GM18867 (cell line): ENCODE data around the gene QRICH1.
A peak's percentile ranks its signal among the peaks of the same experiment; 100 is the strongest.

Source experiments
- ATAC-seq: cut with Tn5 transposase; IDR thresholded peaks from one replicate; pipeline ENCODE4 v1.9.1; 2021; ENCODE audit warnings: mild to moderate bottlenecking, moderate library complexity; ENCODE audit not compliant: unreplicated experiment

Gene QRICH1

DNA sequence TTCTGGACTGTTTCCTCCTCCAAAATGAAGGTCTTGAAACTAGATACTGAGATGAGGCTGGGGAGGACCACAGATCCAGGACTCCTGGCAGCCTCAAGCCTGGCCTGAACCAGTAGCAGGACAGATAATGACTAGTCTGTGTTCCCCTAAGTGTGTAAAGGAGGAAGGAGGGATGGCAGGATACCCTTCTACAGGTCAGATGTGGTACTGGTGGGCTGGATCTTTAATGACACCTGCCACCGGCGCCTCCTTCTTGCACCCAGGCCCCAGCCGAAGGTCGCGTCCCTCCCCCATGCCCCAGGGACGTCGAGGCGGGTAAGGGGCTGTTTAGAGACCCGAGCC is 26.2 kb upstream of the QRICH1 start:
- ATAC-seq: no peak

DNA sequence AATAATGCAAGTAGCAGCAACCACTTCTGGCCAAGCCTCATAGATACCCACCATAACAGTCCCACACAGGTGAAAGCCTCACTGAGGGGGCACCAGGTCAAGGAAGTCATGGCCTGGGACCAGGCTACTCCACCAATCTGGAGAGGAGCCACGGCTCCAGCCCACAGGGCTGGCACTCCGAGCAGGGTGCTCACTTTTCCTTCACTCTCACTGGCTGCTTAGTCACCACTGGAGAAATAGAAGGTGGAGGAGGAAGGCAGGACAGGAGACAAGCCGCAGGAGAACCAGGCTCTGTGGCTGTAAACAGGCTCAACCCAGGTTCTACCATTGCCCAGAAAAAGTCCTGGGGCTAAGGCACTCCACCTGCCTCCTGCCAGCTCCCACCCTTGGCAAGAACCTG is 25.6 kb upstream of the QRICH1 start:
- ATAC-seq: no peak

DNA sequence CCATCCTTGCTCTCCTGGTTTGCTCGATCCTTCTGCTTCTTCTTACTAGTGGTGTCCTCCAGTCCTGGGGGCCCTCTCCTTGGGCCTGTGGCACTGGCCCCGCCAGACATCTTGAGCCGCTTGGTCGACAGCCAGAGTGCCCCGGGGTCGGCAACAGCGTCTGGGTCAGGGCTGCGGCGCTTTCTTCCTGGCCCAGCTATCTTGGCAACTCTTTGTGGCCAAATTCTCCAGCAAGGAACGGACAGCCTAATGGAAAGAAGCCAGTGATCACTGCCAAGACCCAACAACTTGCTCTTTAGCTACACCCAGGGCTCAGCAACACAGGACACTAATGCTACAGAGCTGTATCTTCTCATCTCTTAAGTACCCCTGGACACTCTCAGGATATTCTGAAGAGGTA is 25.2 kb upstream of the QRICH1 start:
- no peak for ATAC-seq

DNA sequence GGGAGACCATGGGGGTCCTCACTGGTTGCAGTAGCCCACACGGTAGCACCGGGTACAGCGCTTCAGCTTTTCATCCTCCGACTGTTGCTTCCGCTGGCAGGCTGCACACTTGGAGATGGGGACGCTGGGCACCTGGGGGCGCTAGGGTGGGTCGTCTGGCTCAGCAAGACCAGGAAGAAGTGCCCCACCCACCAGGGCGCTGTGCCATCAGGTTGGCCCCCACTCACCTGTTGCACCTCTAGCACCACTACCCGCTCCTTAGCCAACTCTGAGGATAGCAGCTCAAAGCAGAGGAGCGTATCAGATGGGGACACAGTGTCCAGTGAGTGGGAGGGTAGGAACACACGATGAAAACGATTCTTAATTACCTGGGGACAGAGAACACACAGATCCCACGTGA is 18.4 kb upstream of the QRICH1 start:
- ATAC-seq: no peak

DNA sequence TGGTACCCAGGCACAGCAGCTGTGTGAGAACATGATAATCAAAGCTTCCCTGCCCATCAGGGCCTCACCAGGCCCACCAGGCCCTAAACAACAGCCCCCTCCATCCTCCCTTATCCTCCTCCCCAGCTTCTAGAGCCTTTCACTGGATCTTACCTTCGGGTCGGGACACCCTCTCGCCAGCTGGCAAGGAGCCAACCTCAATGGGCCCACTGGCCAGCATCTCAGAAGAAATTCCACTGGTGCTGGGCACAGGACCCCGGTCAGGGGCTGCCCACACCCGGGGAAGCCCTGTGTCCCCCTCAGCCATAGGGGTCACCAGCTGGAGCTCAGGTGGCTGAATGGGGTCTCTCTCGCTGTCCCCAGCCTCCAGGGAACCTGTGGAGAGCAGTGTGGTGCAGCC is 17.5 kb upstream of the QRICH1 start:
- ATAC-seq: no peak

DNA sequence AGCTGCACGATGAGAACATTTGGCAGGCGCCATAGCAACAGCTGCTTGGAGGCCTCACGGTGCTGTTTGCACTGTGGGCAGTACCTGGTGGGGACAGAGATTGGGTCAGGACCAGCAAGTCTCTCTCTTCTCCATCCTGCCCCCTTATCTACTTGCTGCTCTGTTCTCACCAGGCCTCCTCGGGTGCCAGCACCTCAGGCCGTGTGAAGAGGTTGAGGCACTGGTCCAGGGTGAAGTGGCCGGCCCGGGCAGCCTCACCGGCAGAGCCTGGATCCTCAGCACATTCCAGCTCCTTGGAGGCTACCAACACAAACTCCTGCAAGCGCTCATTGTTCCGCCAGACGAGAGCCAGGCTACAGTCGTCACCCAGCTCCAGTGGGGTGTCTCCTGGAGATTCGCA is 16.9 kb upstream of the QRICH1 start:
- ATAC-seq: no peak

DNA sequence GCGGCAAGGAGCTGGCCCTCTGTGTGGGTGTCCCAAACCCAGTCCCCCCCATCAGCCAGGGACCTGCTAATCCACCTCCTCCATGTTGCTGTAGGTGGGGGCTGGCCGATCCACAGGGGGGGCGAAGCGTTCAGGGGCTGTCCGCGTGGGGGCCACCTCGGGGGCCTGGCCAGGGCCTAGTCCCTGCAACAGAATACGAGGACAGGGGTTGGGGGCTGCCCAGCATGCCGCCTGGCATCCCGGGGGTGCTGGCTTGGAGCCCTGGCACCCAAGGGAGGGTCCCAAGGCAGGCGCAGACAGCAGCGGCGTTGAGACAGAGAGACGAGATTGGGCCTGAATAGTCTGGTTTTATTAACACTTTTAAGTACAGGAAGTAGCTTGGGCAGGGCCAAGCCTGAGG is 14.5 kb upstream of the QRICH1 start:
- ATAC-seq: no peak

DNA sequence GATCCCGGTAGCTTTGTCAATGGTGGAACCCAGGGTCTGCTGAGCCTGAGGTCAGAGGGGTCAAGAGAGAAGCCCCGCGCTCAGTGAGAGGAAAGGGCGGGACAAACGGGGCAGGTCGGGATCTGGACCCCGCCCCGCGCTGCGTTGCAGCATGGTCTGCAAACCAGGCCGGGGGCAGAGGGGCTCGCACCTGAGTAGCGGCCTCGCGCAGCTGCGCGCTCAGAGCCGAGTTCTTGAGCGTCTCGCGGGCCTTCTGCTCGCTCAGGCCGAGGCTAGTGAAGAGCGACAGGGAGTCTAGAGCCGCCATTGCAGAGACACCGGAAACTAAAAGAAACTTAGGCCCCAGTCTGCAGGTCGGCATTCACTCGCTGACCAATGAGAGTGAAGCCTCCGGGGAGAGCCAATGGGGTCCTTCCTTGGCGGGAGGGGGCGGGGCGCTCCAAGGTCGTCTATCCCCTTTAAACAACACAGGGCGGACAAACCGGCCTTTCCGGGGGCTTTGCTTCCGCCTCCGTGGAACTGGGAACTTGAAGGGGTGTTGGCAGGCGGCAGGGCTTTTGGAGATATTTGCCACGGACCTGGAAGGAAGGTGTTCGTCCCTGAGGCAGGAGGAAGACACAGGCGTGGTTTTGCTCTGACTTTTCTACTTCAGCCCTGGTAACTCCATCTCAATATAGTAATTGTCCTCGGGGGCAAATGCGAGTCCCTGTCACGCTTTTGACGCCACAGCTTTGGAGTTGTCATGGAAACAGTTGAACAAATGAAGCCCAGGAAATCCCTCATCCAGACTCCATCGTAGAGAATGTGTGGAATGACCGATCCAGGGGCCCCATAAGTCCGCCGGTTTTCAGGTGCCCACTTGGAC is 10.8 kb upstream of the QRICH1 start, which contains the start of gene QARS1:
Gene QARS1, minus strand, starts transcription at position 331 of the 865 bp plus-strand sequence. Its CDS starts 24 bp downstream, at position 307.
- ATAC-seq: peak; percentile 82

DNA sequence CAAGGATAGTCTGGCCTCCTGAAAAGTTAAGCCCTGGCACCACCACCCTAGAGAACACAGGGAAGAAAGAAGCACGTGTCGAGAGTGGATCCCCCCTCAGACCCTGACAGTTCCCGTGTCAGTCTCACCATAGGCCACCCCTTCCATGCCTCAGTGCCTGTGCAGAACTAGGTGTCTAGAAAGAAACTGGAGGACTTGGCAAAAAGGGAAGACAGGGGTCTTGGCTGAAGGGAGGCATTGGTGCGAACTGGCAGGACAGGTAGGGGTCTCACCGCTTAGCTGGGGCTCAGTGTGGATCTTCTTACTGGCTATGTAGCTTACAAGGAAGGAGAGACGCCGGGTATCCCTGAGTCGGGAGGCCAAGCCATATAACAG is 10.2 kb upstream of the QRICH1 start:
- ATAC-seq: no peak

DNA sequence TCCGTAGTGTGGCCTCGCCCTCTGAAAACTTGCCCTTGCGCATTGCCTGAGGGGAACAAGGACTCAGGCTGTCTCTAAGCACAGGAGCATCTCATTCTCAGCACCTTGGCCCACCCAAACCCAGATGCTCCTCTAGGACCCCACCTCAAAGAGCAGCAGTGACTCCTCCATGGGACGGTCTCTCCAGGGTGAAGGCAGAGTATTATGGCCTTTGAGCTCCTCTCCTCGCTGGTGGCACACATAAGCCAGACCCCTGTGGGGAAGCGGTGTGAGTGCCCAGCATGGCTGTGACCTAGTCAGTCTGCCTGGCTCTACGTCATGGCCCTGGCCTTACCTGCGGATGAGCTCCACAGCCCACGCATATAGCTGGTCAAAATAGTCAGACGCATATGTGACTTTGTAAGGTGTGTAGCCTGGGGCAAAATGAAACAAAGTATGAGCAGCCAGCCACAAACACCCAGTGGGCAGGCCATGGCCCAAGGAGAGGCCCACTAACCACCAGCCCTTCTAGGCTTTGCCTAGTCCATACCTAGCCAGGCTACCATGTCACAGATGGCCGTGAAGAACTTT is 6.3 kb upstream of the QRICH1 start:
- ATAC-seq: no peak

DNA sequence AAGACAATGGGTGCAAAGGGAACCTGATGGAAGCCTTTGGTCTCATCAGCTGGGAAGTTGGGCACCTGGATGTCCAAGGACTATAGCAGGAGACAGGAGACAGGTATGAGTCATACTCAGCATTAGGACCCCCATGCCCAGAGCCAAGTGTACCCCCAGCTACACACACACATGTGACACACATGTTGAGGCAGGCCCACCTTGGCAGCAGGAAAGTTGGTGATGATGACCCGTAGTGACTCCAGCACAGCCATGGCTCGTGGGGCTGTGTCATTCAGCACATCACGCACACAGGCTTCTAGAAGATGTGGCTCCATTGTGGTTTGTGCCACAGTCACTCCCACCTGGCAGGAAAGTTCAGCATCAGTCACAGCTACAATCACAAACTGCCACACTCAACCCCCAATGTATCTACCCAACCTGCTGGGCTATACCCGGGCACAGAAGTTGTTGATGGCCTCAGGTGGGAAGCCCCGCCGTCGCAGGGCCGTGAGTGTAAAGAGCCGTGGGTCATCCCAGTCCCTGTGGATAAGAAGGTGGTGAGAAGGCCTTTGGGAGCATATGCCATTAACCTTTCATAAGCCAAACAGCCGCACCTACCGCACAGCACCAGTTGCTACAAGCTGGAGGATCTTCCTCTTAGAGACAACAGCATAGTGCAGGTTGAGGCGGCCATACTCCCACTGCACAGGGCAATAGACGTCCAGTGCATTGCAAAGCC is 5.2 kb upstream of the QRICH1 start:
- no peak for ATAC-seq

DNA sequence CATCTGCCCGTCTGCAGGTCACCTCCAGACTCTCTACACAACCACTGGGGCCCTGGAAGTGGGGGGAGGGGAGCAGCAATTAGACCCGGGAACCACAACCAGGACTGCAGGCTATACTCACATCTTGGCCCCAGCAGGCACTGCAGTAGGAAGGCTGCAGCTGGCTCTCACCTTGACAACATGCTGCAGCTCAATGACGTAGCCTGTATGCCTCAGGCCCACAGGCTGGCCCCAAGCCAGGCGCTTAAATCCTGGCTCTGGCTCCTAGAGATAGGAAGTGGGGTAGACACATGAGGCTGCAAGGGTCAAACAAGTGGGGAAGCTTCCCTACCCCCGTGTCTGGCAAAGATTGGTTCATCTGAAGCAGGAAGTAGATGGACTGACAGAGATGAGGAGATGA is 4.6 kb upstream of the QRICH1 start:
- no peak for ATAC-seq

DNA sequence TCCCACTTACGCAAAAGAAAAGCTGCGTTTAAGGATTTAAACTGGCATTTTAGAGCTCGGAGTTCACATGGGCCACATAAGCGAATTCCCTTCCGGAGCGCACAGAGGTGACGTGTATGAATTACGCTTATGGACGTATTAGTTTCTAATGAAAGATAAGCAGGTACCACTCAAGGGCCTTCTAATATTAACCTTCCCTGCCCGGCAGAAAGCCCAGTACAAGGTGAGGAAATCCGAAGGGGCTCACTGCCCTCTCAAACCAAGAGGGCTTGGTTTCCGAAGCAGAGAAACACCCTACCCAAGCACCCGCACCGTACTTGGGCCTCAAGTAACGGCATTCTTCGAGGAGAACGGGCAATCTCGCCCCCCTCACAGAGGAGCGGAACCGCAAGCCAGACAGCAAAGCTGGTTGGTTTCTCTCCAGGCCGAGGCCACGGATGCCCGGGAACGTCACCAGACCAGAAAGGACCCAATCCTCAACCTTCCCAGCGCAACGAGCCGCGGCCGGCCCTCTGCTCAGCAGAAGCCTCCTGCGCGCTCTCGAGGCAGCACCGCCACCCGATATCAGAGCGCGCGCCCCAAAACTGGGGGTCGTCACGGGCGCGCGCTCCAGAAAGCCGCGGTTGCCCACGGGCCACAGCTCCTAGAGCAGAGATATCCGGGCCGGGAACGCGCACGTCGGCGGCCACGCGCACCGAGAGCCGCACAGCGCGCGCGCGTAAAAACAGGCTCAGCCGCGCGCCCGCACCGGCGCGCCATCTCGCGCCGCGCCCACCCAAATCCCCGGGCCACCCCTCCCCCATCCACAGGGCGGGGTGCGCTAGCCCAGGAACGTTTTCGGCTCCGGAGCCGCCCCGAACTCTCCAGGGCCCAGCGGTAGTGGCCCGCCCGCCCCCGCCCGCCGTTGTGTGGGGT is 676 bp downstream of the QRICH1 start:
- ATAC-seq: peak; percentile 37

DNA sequence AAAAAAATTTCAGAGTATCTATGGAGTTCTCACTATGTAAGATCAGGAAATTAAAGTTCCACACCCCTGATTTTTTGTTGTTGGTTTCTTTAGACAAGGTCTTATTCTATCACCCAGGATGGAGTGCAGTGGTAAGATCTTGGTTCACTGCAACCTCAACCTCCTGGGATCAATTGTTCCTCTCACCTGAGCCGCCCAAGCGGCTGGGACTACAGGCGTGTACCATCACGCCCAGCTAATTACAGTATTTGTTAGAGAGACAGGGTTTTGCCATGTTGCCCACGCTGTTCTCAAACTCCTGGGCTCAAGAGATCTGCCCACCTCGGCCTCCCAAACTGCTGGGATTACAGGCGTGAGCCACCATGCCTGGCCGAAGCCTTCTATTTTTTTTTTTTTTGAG is 12.4 kb downstream of the QRICH1 start:
- no peak for ATAC-seq

DNA sequence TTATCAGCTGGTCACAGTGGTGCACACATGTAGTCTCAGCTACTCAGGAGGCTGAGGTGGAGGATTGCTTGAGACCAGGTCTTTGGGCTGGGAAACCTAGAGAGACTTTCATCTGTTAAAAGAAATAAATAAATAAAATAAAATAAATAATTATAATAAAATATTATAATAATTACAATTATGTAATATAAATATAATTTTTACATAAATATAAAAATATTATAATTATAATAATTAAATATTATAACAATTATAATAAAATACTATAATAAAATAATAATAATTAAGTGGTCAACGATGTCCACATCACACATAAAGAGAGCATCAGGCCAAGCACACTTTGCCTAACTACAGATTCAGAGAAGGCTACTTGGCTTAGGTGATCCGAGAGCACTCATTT is 14.6 kb downstream of the QRICH1 start:
- ATAC-seq: no peak

DNA sequence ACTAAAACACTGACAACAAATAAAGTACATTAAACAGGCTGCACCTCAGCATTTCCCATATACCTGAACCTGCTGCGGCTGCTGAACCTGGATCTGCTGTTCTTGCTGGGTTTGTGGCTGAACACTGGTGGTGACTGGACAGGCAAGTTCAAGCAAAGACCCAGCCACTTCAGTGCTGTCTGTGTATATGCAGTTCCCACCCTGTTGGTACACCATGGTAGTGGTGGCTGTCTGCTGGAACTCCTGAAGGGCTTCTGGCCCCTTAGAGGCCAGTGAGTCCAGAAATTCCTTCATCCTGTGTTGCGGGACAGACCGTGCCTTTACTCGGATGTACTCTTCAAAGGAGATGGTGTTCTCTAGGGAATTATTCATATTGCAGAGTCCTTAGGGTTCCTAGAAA is 17.2 kb downstream of the QRICH1 start:
- no peak for ATAC-seq

DNA sequence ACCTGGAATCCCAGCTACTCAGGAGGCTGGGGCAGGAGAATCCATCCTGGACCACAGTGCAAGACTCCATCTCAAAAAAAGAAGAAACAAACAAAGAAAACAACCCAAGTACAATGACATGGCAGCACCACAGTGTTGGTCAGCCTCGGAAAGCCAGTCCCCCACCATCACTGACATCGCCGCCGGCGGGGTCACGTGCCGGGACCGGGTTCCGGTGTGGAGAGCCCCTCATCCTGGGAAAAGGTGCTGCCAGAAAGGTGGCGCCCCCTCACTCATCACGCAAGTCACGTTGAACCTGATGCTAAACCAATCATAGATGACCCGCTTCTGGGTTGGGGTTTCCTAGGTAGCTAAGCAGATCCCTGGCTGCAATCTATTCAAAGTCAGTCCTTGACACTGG is 17.8 kb downstream of the QRICH1 start:
- no peak for ATAC-seq

DNA sequence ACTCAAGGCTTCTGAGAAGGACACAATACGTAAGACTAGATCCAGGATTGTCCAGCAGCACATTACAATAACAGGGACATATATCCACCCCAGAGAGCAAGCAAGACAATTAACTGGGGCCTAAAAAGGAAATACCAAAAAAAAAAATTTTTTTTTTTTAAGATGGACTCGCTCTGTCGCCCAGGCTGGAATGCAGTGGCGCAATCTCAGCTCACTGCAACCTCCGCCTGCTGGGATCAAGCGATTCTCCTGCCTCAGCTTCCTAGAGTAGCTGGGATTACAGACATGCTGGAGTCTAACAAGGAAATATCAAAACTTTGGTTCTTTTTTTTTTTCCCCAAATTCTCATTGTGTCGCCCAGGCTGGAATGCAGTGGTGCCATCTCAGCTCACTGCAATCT is 35.9 kb downstream of the QRICH1 start:
- ATAC-seq: no peak

DNA sequence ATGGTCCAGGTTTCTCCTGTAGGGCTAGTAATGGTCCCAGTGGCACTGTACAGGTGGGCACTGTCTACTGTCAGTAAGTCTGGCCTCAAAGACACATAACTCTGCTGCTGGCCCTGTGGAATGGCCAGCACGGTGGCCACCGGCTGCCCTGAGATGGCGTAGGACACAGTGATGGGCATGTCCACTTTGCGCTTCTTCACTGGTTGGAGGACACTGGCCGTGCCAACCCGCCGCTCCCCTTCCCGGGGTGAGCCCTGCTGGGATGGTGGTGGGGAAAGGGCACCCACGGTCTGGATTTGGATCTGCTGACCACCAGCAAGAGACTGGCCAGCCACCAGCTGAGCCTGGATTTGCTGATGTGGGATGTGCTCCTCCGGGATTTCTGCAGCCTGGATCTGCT is 36.6 kb downstream of the QRICH1 start:
- ATAC-seq: no peak

DNA sequence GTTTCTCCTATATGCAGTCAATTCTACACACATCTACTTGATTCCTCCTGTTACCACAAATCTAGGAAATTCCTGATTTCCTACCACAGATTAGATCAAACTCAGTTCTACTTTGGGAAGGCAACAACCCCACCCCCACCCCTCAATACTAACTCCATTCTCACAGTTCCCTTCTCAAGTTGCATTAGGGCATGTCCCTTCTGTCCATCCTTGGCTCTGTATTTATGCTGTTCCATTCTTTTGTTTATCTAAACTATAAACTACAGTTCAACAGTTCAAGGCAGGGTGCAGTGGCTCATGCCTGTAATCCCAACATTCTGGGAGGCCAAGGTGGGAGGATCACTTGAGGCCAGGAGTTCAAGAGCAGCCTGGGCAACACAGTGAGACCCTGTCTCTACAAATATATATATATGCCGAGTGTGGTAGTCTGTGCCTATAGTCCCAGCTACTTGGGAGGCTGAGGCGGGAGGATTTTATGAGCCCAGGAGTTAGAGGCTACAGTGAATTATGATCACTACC is 39.5 kb downstream of the QRICH1 start:
- no peak for ATAC-seq

DNA sequence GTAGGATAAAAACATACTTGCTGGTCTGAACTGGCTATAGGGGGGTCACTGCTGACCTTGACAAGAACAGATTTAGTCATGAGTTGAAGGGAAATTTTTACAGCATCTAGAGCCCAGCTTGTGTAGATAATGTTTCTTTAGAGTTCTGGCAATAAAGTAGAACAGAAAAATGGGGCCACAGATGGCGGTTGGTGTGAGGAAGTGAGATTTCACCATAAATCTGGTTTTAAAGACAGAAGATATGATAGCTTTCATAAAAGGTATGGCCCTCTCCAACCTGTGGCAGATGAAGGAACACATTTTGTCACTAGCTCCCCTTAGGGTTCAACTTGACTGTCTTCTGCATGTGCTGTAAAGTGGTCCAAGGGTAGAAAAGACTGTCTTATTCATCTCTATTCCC is 40.3 kb downstream of the QRICH1 start:
- ATAC-seq: no peak
